ENCODE measurements around the gene IL7R.
A peak's percentile ranks its signal among the peaks of the same experiment; 100 is the strongest.

Gene IL7R

DNA sequence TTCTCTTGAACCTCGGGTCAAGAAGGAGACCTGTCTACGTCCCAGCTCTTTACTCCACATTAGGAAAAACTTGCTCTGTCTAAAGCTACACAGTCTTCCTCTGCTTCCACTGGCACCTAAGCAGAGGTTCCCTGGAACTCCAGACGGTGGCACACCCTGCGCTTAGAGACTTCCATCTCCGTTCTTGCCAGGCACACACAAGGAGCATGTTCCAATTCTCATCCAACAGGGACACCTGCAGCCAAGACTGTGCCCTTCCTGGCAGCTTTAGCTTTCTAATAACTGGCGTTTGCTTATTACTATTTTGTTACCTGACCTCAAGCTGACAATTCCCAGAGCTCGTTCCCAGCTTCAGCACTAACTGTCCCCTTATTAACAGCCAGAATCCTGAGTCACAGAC lies 65.8 kb downstream of the IL7R start:
- Histone ChIP-seq H4K20me1 (ENCODE audit: insufficient read depth) (no peaks in the 10 kb centered on the region), H3K27ac (no peak overlapping the region), H3K4me3 (IDR thresholded peaks at IDR 0.05; ENCODE audit: insufficient read depth, low read depth, low read length) (no peak overlapping the region), H3K79me2 (ENCODE audit: insufficient read depth, low read depth) (no peaks in the 10 kb centered on the region), H3K4me1 (ENCODE audit: low read depth, poor library complexity, severe bottlenecking) (no peaks in the 10 kb centered on the region), H2AFZ (ENCODE audit: low read depth) (no peak overlapping the region), H3K4me2 (no peak overlapping the region), H3K36me3 (ENCODE audit: insufficient read depth) (no peaks in the 10 kb centered on the region), H3K9ac (no peak overlapping the region), H3K27me3 (ENCODE audit: insufficient read depth, low read depth) (no peaks in the 10 kb centered on the region)
- TF ChIP-seq, protein P1, sequence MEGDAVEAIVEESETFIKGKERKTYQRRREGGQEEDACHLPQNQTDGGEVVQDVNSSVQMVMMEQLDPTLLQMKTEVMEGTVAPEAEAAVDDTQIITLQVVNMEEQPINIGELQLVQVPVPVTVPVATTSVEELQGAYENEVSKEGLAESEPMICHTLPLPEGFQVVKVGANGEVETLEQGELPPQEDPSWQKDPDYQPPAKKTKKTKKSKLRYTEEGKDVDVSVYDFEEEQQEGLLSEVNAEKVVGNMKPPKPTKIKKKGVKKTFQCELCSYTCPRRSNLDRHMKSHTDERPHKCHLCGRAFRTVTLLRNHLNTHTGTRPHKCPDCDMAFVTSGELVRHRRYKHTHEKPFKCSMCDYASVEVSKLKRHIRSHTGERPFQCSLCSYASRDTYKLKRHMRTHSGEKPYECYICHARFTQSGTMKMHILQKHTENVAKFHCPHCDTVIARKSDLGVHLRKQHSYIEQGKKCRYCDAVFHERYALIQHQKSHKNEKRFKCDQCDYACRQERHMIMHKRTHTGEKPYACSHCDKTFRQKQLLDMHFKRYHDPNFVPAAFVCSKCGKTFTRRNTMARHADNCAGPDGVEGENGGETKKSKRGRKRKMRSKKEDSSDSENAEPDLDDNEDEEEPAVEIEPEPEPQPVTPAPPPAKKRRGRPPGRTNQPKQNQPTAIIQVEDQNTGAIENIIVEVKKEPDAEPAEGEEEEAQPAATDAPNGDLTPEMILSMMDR (conservative IDR thresholded peaks at IDR 0.05; ENCODE audit: low read depth, low read length) = no peak

DNA sequence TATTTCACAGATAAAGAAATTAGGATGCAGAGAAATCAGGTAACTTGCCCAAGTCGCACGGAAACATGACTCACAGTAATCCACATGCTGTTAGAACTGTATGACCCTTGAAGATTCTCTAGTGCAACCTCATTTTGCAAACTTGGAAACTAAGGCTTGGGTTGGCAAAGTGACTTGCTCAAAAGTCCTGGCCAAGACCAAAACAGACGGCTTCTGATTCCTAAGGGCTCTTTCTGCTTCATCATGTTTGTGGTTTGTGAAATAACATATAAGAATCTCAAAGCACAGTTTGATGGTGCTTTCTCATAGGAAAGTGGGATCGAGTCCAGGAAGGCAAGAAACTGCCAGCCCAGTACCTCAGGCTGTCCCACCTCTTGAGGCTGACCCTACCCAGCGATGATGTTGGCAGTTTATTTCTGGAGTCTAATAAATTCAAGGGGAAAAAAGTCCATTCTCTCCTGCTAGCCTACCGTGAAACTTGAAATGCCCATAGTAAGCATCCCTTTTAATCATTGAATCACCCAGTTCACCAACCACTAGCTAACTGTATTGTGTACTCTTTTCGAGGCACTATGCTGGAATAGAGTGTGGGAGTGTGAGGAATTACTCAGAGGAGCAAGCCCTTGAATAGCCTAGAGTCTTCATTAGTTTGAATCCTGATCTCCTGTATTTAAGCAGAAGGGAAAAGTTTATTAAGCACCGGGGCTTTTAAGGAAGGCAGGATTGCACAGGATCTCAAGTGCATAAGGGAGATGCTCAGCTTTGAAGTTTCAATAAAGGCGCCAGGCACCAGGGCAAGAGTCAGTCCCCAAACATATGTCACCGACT lies 67.6 kb downstream of the IL7R start:
- Histone ChIP-seq H3K27me3 (ENCODE audit: insufficient read depth, low read depth) (no peaks in the 10 kb centered on the region), H3K79me2 (ENCODE audit: insufficient read depth, low read depth) (no peaks in the 10 kb centered on the region), H3K4me3 (IDR thresholded peaks at IDR 0.05; ENCODE audit: insufficient read depth, low read depth, low read length) (no peak overlapping the region), H3K4me1 (ENCODE audit: low read depth, poor library complexity, severe bottlenecking) (no peaks in the 10 kb centered on the region), H3K36me3 (ENCODE audit: insufficient read depth) (no peaks in the 10 kb centered on the region), H2AFZ (ENCODE audit: low read depth) (no peak overlapping the region), H3K9ac (no peak overlapping the region), H3K4me2 (no peak overlapping the region), H3K27ac (no peak overlapping the region), H4K20me1 (ENCODE audit: insufficient read depth) (no peaks in the 10 kb centered on the region)
- TF ChIP-seq, protein P1 (conservative IDR thresholded peaks at IDR 0.05; ENCODE audit: low read depth, low read length) = no peak

DNA sequence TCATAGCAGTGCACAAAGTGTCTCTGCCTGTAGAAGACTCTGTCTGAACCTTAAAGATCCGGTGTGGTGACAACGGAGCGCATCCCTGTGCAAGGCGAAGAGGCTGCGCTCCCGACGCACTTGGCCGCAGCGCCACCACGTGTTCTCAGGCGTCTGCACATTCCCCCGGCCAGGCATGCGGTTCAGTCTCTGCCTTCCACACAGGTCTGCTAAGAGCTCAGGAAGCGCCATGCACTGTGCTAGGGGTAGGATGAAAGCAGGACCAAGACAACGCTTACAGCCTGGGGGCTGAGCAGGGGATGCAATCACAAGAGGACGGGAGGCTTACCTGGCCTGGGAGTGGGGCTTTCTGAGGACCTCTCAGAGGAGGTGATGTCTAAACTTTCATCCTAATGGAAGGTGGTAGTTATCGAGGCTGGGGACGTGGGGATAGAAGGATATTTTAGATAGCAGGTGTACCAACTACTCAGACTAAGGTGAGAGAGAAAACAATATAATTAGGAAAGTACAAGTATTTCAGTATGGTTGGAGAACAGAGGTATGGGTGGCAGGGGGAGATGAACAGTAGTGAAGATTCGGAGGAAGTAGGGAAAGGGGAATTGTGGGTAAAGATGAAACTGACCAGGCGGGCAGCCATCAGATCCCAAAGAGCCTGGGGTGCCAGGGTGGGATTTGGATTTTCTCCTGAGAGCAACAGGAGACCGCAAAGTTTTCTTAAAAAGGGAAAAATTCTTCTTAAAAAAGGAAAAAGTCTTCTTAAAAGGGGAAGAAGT lies 68.4 kb downstream of the IL7R start:
- Histone ChIP-seq H3K9ac (no peak overlapping the region), H3K27ac (no peak overlapping the region), H3K79me2 (ENCODE audit: insufficient read depth, low read depth) (no peaks in the 10 kb centered on the region), H4K20me1 (ENCODE audit: insufficient read depth) (no peaks in the 10 kb centered on the region), H3K4me2 (no peak overlapping the region), H3K4me1 (ENCODE audit: low read depth, poor library complexity, severe bottlenecking) (no peaks in the 10 kb centered on the region), H3K4me3 (IDR thresholded peaks at IDR 0.05; ENCODE audit: insufficient read depth, low read depth, low read length) (no peak overlapping the region), H3K27me3 (ENCODE audit: insufficient read depth, low read depth) (no peaks in the 10 kb centered on the region), H3K36me3 (ENCODE audit: insufficient read depth) (no peaks in the 10 kb centered on the region), H2AFZ (ENCODE audit: low read depth) (no peak overlapping the region)
- TF ChIP-seq, protein P1 (conservative IDR thresholded peaks at IDR 0.05; ENCODE audit: low read depth, low read length) = no peak

DNA sequence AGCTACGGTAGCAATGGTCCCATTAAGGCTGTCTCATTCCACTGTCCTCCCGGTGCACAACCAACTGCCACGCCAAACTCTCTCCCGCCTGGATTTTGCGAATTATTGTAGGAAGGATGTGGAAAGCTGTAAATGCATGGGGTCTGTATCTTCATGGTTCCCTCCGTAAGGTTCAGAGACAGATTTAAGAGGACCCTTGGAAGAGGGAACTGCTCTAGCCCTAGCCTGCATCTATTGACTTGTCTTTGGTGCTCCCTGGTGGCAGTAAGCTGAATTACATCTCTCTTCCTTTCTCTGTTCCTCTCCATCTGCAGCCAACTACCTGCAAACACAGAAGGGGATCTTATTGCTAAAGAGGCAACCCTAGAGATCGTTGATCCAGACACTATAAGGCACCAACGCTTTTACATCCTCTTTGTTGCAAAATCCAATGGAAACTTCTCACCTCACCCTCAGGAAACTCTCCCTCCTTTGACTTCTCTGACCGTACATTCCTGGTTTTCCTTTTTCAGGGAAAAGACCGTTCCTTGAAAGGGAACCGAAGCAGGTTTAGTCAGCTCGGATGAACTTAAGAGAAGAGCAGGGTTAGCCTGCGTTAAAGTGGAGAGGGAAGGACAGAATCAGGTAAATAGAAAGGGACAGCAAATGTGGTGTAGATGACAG lies 69.8 kb downstream of the IL7R start:
- H3K36me3 ChIP-seq (ENCODE audit: insufficient read depth) = no peaks in the 10 kb centered on the region
- no peak overlapping the region for H3K4me3 ChIP-seq (IDR thresholded peaks at IDR 0.05; ENCODE audit: insufficient read depth, low read depth, low read length)
- no peak overlapping the region for H3K9ac ChIP-seq
- H3K27me3 ChIP-seq (ENCODE audit: insufficient read depth, low read depth) = no peaks in the 10 kb centered on the region
- no peaks in the 10 kb centered on the region for H3K4me1 ChIP-seq (ENCODE audit: low read depth, poor library complexity, severe bottlenecking)
- no peaks in the 10 kb centered on the region for H3K79me2 ChIP-seq (ENCODE audit: insufficient read depth, low read depth)
- no peaks in the 10 kb centered on the region for H4K20me1 ChIP-seq (ENCODE audit: insufficient read depth)
- no peak overlapping the region for H3K4me2 ChIP-seq
- TF ChIP-seq, protein P1 (conservative IDR thresholded peaks at IDR 0.05; ENCODE audit: low read depth, low read length) = peak; percentile 95
- H2AFZ ChIP-seq (ENCODE audit: low read depth) = no peak overlapping the region
- H3K27ac ChIP-seq = no peak overlapping the region

Data from KMS-11 (cell line).